Stimulated activated CD8-positive, alpha-beta memory T cell treated with anti-CD3 and anti-CD28 coated beads, Interleukin-12 subunit alpha, Interleukin-12 subunit beta, amount 100 ng/mL, for 24 hours (primary cell): Measurements from ENCODE around the gene CTNNA3.

Experiments used
- DNase-seq: peaks from one replicate; pipeline ENCODE4 v3.0.0-alpha.2; 2020; ENCODE audit errors: extremely low read depth

Gene CTNNA3

DNA sequence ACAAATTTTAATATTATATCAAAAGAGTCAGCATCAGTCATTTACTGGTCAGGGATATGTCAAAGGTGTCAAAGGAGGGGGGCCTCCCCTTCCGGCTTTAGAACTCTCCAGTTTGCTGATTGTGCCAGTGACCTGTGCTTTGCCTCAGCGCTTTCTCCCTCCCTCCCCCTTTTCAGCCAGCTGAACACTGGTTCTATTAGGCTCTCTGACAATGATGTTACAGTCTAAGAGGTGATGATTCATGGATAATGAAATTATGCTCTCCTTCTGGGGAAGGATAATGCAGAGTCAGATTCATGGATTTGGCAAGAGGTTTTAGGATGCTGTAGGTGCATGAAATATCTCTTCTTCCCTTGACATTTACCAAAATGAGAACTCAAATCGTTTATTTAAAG, 764.0 kb downstream of the CTNNA3 start:
- no peak for DNase-seq

DNA sequence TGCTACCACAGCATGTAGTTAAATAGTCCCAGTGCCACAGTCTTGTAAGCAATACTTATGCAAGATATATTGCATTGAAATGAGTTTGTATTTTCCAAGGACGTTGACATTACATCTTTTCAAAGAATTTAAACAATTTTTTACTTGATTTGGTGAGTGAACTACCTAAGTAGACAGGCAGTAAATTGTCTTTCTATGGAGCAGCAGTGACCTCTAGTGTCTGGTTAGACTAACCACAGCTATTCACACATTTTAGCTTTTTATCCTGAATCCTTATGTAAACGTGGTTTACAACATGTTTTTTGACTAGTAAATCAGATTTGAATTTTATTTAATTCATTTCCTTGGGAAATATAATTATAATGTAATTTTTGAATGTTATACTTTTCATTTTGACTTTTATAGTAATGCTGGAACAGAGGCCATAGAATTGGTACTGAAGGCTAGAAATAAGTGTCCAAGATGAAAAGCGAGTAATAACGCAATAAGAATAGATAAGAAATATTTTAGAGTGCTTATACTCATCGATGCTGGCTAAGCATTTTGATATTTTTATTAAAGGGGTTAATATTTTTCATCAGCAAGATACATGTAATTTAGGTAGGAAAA, 764.6 kb downstream of the CTNNA3 start:
- no peak for DNase-seq

- no peak for DNase-seq
Measured at GRCh38 chr10:66929375-66929774, 766.6 kb downstream of the CTNNA3 start.

GRCh38 chr10:66928776-66929175, 767.2 kb downstream of the CTNNA3 start:
- DNase-seq = no peak

- DNase-seq = no peak
Measured at GRCh38 chr10:66927971-66928770, 767.8 kb downstream of the CTNNA3 start.

DNA sequence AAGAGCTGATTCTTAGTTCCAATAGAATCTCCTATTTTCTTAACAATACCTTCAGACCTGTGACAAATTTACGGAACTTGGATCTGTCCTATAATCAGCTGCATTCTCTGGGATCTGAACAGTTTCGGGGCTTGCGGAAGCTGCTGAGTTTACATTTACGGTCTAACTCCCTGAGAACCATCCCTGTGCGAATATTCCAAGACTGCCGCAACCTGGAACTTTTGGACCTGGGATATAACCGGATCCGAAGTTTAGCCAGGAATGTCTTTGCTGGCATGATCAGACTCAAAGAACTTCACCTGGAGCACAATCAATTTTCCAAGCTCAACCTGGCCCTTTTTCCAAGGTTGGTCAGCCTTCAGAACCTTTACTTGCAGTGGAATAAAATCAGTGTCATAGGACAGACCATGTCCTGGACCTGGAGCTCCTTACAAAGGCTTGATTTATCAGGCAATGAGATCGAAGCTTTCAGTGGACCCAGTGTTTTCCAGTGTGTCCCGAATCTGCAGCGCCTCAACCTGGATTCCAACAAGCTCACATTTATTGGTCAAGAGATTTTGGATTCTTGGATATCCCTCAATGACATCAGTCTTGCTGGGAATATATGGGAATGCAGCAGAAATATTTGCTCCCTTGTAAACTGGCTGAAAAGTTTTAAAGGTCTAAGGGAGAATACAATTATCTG, 768.6 kb downstream of the CTNNA3 start:
- DNase-seq = no peak

GRCh38 chr10:66926841-66927240, 769.2 kb downstream of the CTNNA3 start:
- no peak for DNase-seq

DNA sequence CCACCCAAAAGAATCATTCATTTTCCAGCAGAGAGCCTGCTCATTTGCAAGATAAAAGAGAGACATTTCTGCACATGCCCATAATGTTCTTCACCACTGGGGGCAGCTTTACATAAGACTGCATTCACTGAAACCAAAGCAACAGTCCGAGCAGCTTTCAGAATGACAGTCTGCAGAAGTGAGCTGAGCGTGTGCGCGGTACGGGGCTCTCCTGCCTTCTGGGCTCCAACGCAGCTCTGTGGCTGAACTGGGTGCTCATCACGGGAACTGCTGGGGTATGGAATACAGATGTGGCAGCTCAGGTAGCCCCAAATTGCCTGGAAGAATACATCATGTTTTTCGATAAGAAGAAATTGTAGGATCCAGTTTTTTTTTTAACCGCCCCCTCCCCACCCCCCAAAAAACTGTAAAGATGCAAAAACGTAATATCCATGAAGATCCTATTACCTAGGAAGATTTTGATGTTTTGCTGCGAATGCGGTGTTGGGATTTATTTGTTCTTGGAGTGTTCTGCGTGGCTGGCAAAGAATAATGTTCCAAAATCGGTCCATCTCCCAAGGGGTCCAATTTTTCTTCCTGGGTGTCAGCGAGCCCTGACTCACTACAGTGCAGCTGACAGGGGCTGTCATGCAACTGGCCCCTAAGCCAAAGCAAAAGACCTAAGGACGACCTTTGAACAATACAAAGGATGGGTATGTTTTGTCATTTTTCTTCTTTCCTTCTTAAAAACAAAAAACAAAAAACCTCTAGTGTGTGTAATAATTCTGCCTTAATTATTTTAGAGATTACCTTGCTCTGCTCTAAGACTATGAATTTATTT, 769.9 kb downstream of the CTNNA3 start, which contains the start of gene LRRTM3:
Gene LRRTM3, plus strand, starts transcription at position 141 of the 820 bp plus-strand sequence.
- DNase-seq = no peak

GRCh38 chr10:66925373-66925772, 770.6 kb downstream of the CTNNA3 start:
- no peak for DNase-seq

- no peak for DNase-seq
Measured at GRCh38 chr10:66924674-66925345, 771.2 kb downstream of the CTNNA3 start.

DNA sequence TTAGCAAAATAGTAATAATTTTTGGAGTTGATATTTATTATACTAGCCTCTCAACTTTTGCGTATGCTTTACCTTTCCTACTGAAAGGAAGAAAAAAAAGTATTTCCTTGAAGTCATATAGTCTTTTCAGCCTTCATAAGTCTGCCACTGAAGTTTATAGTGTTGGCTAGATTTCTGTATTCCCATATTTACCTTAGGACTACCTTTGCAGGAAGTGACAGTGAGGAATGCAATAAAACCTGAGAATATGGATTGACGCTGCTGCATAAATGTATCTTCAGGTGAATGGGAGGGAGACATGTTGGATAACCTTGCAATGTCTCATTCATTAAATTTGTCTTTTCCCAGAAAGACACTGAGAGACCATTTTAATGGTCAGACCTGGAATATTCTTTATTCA, 776.7 kb downstream of the CTNNA3 start:
- no peak for DNase-seq

DNA sequence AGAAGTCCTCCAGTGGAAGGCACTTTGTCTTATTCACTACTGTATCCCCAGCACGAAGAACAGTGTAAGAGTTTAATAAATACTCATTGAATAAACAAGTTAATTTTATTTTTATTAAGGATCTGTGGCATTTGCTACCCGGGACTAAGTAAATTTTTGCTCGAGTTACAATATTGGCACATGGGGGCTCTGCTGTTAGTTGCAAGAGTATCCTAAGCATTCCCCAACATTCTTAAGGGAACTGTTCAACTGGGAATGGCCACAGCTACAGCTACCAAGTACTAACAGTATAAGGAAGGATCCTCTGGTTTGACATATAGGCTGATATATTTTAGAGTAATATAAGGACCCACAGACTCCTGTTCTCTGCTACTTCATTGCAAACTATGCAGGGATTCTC, 778.9 kb downstream of the CTNNA3 start:
- DNase-seq = no peak

- no peak for DNase-seq
Measured at GRCh38 chr10:66916030-66916429, 780.0 kb downstream of the CTNNA3 start.

DNA sequence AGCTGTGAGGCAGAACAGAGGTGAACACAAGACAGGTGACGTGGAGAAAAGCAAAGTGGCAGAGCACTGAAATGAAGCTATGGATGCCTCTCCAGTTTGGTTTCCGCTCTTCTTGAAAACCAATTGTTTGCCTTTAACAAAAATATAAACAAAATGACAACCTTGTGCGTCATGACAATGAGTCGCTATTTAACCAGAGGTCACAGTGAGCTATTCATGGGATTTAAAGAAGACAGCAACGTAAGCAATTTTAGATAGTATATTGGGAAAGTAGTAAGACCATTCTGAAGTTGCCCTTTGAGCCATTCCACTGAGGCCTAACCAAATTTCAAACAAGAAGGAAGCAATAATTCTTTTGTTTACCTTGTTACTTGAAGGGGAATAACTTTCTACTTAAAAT, 785.3 kb downstream of the CTNNA3 start:
- DNase-seq = no peak

- DNase-seq = no peak
Measured at GRCh38 chr10:66892871-66893270, 803.1 kb downstream of the CTNNA3 start.

- DNase-seq = no peak
Measured at GRCh38 chr10:66888237-66888636, 807.8 kb downstream of the CTNNA3 start.

DNA sequence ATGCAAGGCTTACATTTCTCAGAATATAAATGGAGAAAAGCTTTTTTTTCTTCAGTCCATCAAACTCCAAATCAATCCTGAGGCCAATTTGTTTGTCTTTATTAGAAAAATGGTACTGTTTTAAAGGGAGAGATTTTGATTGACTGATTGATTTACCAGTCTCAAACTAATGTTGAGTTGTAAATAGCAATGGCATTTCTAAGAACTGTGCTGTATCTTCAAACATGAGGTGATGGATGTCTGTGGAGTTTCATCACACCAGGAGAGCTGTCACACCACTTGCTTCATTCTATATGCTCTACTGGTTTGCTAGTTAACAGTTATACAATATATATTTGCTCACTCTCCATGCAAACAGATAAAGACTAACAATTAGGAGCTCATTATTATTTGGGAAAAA, 809.1 kb downstream of the CTNNA3 start:
- no peak for DNase-seq

DNA sequence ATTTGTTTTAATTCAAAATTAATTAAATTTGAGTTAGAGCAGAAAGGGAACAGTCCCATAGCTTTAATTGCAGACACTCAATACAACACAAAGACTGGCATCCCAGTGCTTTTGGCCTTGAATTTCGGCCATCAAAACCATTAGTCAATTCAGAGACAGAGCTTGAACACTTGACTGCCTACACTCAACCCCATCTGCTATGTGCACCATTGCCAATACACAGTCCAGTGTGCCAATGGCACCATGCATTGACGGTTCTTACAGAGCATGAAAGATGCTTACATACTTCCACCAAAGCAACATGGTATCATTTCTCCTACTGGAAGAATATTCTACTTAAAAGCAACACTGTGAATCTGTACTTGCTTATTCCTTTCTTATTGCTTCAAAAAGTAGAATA, 813.7 kb downstream of the CTNNA3 start:
- DNase-seq = no peak

- no peak for DNase-seq
Measured at GRCh38 chr10:66881814-66882213, 814.2 kb downstream of the CTNNA3 start.

GRCh38 chr10:66880826-66881225, 815.2 kb downstream of the CTNNA3 start:
- DNase-seq = no peak

DNA sequence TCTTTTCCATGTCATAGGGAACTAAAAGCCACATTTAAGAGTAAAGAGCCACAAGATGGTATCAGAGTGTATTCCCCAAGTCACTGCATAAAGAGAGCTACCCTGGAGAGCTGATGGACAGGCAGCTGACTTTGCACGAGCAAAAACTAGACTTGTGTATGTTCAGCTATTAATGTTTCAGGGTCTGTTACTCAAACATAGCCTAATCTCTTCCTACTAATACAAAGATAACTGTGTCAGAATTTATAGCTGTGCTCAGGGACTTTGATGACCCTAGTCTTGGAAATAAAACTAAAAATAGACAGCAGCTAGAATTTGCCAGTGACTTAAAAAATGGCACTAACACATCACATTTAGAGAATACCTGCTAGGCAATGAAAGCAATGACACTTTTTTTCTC, 815.7 kb downstream of the CTNNA3 start:
- DNase-seq = no peak
